ENCODE measurements around the gene TMEM107. TPM values are rescaled to one million over a fixed set of nuclear protein-coding genes. Genes with fewer than 3 reads are reported as not detected.

TMEM107 gene
- total RNA-seq, 2 experiments from 2014 or later: 49.7 to 53.9 TPM

Other genes with a start within 250 kb of the TMEM107 start
- 1 to 10 TPM; 7.7 to 8.4 TPM for gene KCNAB3, start 246.5 kb downstream of the TMEM107 start, total RNA-seq
- gene TRAPPC1, start 244.4 kb downstream of the TMEM107 start, total RNA-seq: 100 to 1,000 TPM; 238 to 244 TPM
- gene CNTROB, start 244.2 kb downstream of the TMEM107 start, total RNA-seq: 10 to 100 TPM; 58.8 to 64.6 TPM
- not detected for gene GUCY2D, start 173.8 kb downstream of the TMEM107 start, total RNA-seq
- not detected for gene ALOX15B, start 137.3 kb downstream of the TMEM107 start, total RNA-seq
- gene ALOX12B, start 88.7 kb downstream of the TMEM107 start, total RNA-seq: under 1 TPM; 0.20 to 0.38 TPM
- gene ALOXE3, start 57.9 kb downstream of the TMEM107 start, total RNA-seq: not detected
- gene HES7, start 52.3 kb downstream of the TMEM107 start, total RNA-seq: 1 to 10 TPM; 1.4 to 1.5 TPM
- 10 to 100 TPM; 53.5 to 56.6 TPM for gene PER1, start 24.0 kb downstream of the TMEM107 start, total RNA-seq
- gene VAMP2, start 13.4 kb downstream of the TMEM107 start, total RNA-seq: 10 to 100 TPM; 75.2 to 79.1 TPM
- gene BORCS6, start 13.8 kb upstream of the TMEM107 start, total RNA-seq: 10 to 100 TPM; 16.3 to 17.0 TPM
- 100 to 1,000 TPM; 160 to 167 TPM for gene AURKB, start 34.2 kb upstream of the TMEM107 start, total RNA-seq
- gene CTC1, start 71.7 kb upstream of the TMEM107 start, total RNA-seq: 100 to 1,000 TPM; 116 to 120 TPM
- gene PFAS, start 72.9 kb upstream of the TMEM107 start, total RNA-seq: 10 to 100 TPM; 43.6 to 45.9 TPM
- gene RANGRF, start 112.3 kb upstream of the TMEM107 start, total RNA-seq: 10 to 100 TPM; 45.4 to 49.4 TPM
- gene SLC25A35, start 119.0 kb upstream of the TMEM107 start, total RNA-seq: 10 to 100 TPM; 11.8 to 12.0 TPM
- gene ARHGEF15, start 133.9 kb upstream of the TMEM107 start, total RNA-seq: not detected
- not detected for gene ODF4, start 163.5 kb upstream of the TMEM107 start, total RNA-seq
- 1,000 to 10,000 TPM; 1,912 to 1,913 TPM for gene RPL26, start 206.8 kb upstream of the TMEM107 start, total RNA-seq
- gene RNF222, start 221.4 kb upstream of the TMEM107 start, total RNA-seq: under 1 TPM in 1 of 2 experiments, not detected in 1; 0.18 TPM

All from activated CD4-positive, alpha-beta memory T cell treated with anti-CD3 and anti-CD28 coated beads, Interleukin-2, amount 10 ng/mL, durations not matched to agents 7 days and 5 days (primary cell).